GM13976 (cell line): ENCODE data around the gene OR2M5.

Experiments
- DNase-seq: peaks from one replicate; pipeline ENCODE4 v3.0.0; 2012; ENCODE audit warnings: low spot score
- CTCF ChIP-seq: IDR thresholded peaks from 2 replicates; pipeline ENCODE4 v1.5.1; 2012; ENCODE audit warnings: borderline replicate concordance, mild to moderate bottlenecking; ENCODE audit not compliant: insufficient read depth; ENCODE audit errors: extremely low read depth, missing control alignments, control extremely low read depth
- in situ Hi-C: fragments of 300-500 bp; cut with MboI; formaldehyde crosslinking; loops from one replicate; pipeline ENCODE4 v1.12.0; 2022; ENCODE audit warnings: low sequenced_read_pairs, mixed read lengths, inconsistent platforms; ENCODE audit not compliant: unreplicated experiment

Gene OR2M5

GRCh38 chr1:248144513-248145198, at the start of gene OR2M5:
TSS of gene OR2M5 (plus strand) at chr1:248145148. CDS start at chr1:248145148, 0 bp downstream.
- in situ Hi-C loops = no loop called here
- TF ChIP-seq CTCF = no peak
- no peak for DNase-seq

GRCh38 chr1:248098529-248098928, 46.4 kb upstream of the OR2M5 start:
- TF ChIP-seq CTCF = no peak
- DNase-seq = no peak
- in situ Hi-C loops = no loop called here

- no peak for DNase-seq
- no peak for TF ChIP-seq CTCF
- in situ Hi-C loops = no loop called here
These were observed 42.1 kb upstream of the OR2M5 start for GRCh38 chr1:248102847-248103246.

GRCh38 chr1:248111157-248111556, 33.8 kb upstream of the OR2M5 start:
- no peak for DNase-seq
- in situ Hi-C loops = no loop called here
- no peak for TF ChIP-seq CTCF

- TF ChIP-seq CTCF = no peak
- DNase-seq = no peak
- in situ Hi-C loops = no loop called here
These were observed 30.1 kb upstream of the OR2M5 start for GRCh38 chr1:248114890-248115289.

- TF ChIP-seq CTCF = no peak
- DNase-seq = no peak
- in situ Hi-C loops = no loop called here
These were observed 17.3 kb upstream of the OR2M5 start for GRCh38 chr1:248127653-248128052.

- in situ Hi-C loops = no loop called here
- DNase-seq = no peak
These were observed 8.1 kb upstream of the OR2M5 start for GRCh38 chr1:248136811-248137210.

More at GRCh38 chr1:248136811-248137210, 8.1 kb upstream of the OR2M5 start:
- TF ChIP-seq CTCF = no peak
